ENCODE results near the gene RPS26.
A peak's percentile ranks its signal among the peaks of the same experiment; 100 is the strongest.

Gene RPS26

GRCh38 chr12:56011509-56012090 is 30.1 kb upstream of the RPS26 start:
- H3K27me3 Mint-ChIP-seq (ENCODE audit: low read depth), result peaks cover 3% of the 10 kb centered on the region
- H3K4me1 Mint-ChIP-seq (ENCODE audit: low read depth), result peaks cover 19% of the 10 kb centered on the region
- no peak overlapping the region for H3K27ac Mint-ChIP-seq
- no peaks in the 10 kb centered on the region for H3K9me3 Mint-ChIP-seq
- H3K36me3 Mint-ChIP-seq (ENCODE audit: low read depth), result peaks cover 9% of the 10 kb centered on the region
- H3K4me3 Mint-ChIP-seq, result no peak overlapping the region

GRCh38 chr12:56013482-56013881 is 28.2 kb upstream of the RPS26 start:
- peaks cover 12% of the 10 kb centered on the region for H3K36me3 Mint-ChIP-seq (ENCODE audit: low read depth)
- H3K27ac Mint-ChIP-seq, result no peak overlapping the region
- H3K4me3 Mint-ChIP-seq, result no peak overlapping the region
- H3K27me3 Mint-ChIP-seq (ENCODE audit: low read depth), result peaks cover 3% of the 10 kb centered on the region
- peaks cover 10% of the 10 kb centered on the region for H3K4me1 Mint-ChIP-seq (ENCODE audit: low read depth)
- H3K9me3 Mint-ChIP-seq, result no peaks in the 10 kb centered on the region

- H3K27me3 Mint-ChIP-seq (ENCODE audit: low read depth), result no peaks in the 10 kb centered on the region
- H3K36me3 Mint-ChIP-seq (ENCODE audit: low read depth), result peaks cover 12% of the 10 kb centered on the region
- H3K4me1 Mint-ChIP-seq (ENCODE audit: low read depth), result peaks cover 8% of the 10 kb centered on the region
- no peak overlapping the region for H3K27ac Mint-ChIP-seq
- H3K9me3 Mint-ChIP-seq, result no peaks in the 10 kb centered on the region
- H3K4me3 Mint-ChIP-seq, result no peak overlapping the region
Observed at GRCh38 chr12:56014205-56014604, 27.5 kb upstream of the RPS26 start.

- no peak overlapping the region for H3K27ac Mint-ChIP-seq
- H3K4me1 Mint-ChIP-seq (ENCODE audit: low read depth), result peaks cover 22% of the 10 kb centered on the region
- no peak overlapping the region for H3K4me3 Mint-ChIP-seq
- H3K36me3 Mint-ChIP-seq (ENCODE audit: low read depth), result peaks cover 13% of the 10 kb centered on the region
- no peaks in the 10 kb centered on the region for H3K9me3 Mint-ChIP-seq
- no peaks in the 10 kb centered on the region for H3K27me3 Mint-ChIP-seq (ENCODE audit: low read depth)
Observed at GRCh38 chr12:56017181-56017580, 24.5 kb upstream of the RPS26 start.

GRCh38 chr12:56018356-56018755 is 23.4 kb upstream of the RPS26 start:
- peaks cover 31% of the 10 kb centered on the region for H3K4me1 Mint-ChIP-seq (ENCODE audit: low read depth)
- H3K27me3 Mint-ChIP-seq (ENCODE audit: low read depth), result no peaks in the 10 kb centered on the region
- no peak overlapping the region for H3K4me3 Mint-ChIP-seq
- H3K36me3 Mint-ChIP-seq (ENCODE audit: low read depth), result peaks cover 13% of the 10 kb centered on the region
- no peaks in the 10 kb centered on the region for H3K9me3 Mint-ChIP-seq
- no peak overlapping the region for H3K27ac Mint-ChIP-seq

GRCh38 chr12:56020423-56021184 is 21.1 kb upstream of the RPS26 start, which contains the start of gene IKZF4:
IKZF4 (plus strand) TSS chr12:56021043; CDS start chr12:56021494, 451 bp downstream.
- peaks cover 40% of the 10 kb centered on the region for H3K4me1 Mint-ChIP-seq (ENCODE audit: low read depth)
- H3K4me3 Mint-ChIP-seq, result peak within 1 kb of the TSS; percentile 99
- no peaks in the 10 kb centered on the region for H3K9me3 Mint-ChIP-seq
- H3K27ac Mint-ChIP-seq, result peak within 1 kb of the TSS; percentile 97
- no peaks in the 10 kb centered on the region for H3K27me3 Mint-ChIP-seq (ENCODE audit: low read depth)
- H3K36me3 Mint-ChIP-seq (ENCODE audit: low read depth), result peaks cover 19% of the 10 kb centered on the region

- Mint-ChIP-seq H3K27me3 (ENCODE audit: low read depth) (no peaks in the 10 kb centered on the region), H3K4me3 (peak overlapping the region; percentile 99), H3K36me3 (ENCODE audit: low read depth) (peaks cover 24% of the 10 kb centered on the region), H3K9me3 (no peaks in the 10 kb centered on the region), H3K4me1 (ENCODE audit: low read depth) (peaks cover 38% of the 10 kb centered on the region), H3K27ac (peak overlapping the region; percentile 97)
Observed at GRCh38 chr12:56021889-56022497, 19.7 kb upstream of the RPS26 start.

- H3K27me3 Mint-ChIP-seq (ENCODE audit: low read depth), result no peaks in the 10 kb centered on the region
- peaks cover 48% of the 10 kb centered on the region for H3K4me1 Mint-ChIP-seq (ENCODE audit: low read depth)
- H3K36me3 Mint-ChIP-seq (ENCODE audit: low read depth), result peaks cover 63% of the 10 kb centered on the region
- H3K4me3 Mint-ChIP-seq, result peak overlapping the region; percentile 43
- peak overlapping the region; percentile 77 for H3K27ac Mint-ChIP-seq
- H3K9me3 Mint-ChIP-seq, result no peaks in the 10 kb centered on the region
Observed at GRCh38 chr12:56028511-56029165, 13.1 kb upstream of the RPS26 start.

GRCh38 chr12:56029166-56029519 is 12.6 kb upstream of the RPS26 start:
- peaks cover 61% of the 10 kb centered on the region for H3K36me3 Mint-ChIP-seq (ENCODE audit: low read depth)
- no peak overlapping the region for H3K4me3 Mint-ChIP-seq
- no peaks in the 10 kb centered on the region for H3K9me3 Mint-ChIP-seq
- no peaks in the 10 kb centered on the region for H3K27me3 Mint-ChIP-seq (ENCODE audit: low read depth)
- peak overlapping the region; percentile 77 for H3K27ac Mint-ChIP-seq
- H3K4me1 Mint-ChIP-seq (ENCODE audit: low read depth), result peaks cover 43% of the 10 kb centered on the region

GRCh38 chr12:56029666-56030293 is 11.9 kb upstream of the RPS26 start:
- H3K4me3 Mint-ChIP-seq, result no peak overlapping the region
- H3K4me1 Mint-ChIP-seq (ENCODE audit: low read depth), result peaks cover 49% of the 10 kb centered on the region
- no peaks in the 10 kb centered on the region for H3K27me3 Mint-ChIP-seq (ENCODE audit: low read depth)
- no peaks in the 10 kb centered on the region for H3K9me3 Mint-ChIP-seq
- peaks cover 68% of the 10 kb centered on the region for H3K36me3 Mint-ChIP-seq (ENCODE audit: low read depth)
- peak overlapping the region; percentile 21 for H3K27ac Mint-ChIP-seq

GRCh38 chr12:56031987-56032386 is 9.7 kb upstream of the RPS26 start:
- H3K4me3 Mint-ChIP-seq, result peak overlapping the region; percentile 8
- no peaks in the 10 kb centered on the region for H3K9me3 Mint-ChIP-seq
- peak overlapping the region; percentile 69 for H3K27ac Mint-ChIP-seq
- H3K27me3 Mint-ChIP-seq (ENCODE audit: low read depth), result no peaks in the 10 kb centered on the region
- H3K4me1 Mint-ChIP-seq (ENCODE audit: low read depth), result peaks cover 53% of the 10 kb centered on the region
- peaks cover 74% of the 10 kb centered on the region for H3K36me3 Mint-ChIP-seq (ENCODE audit: low read depth)

GRCh38 chr12:56034586-56035332 is 7.0 kb upstream of the RPS26 start:
- no peaks in the 10 kb centered on the region for H3K27me3 Mint-ChIP-seq (ENCODE audit: low read depth)
- peaks cover 48% of the 10 kb centered on the region for H3K4me1 Mint-ChIP-seq (ENCODE audit: low read depth)
- no peak overlapping the region for H3K4me3 Mint-ChIP-seq
- H3K36me3 Mint-ChIP-seq (ENCODE audit: low read depth), result peaks cover 64% of the 10 kb centered on the region
- H3K9me3 Mint-ChIP-seq, result no peaks in the 10 kb centered on the region
- H3K27ac Mint-ChIP-seq, result peak overlapping the region; percentile 52

- Mint-ChIP-seq H3K4me1 (ENCODE audit: low read depth) (peaks cover 46% of the 10 kb centered on the region), H3K36me3 (ENCODE audit: low read depth) (peaks cover 55% of the 10 kb centered on the region), H3K27ac (peak overlapping the region; percentile 66), H3K4me3 (no peak overlapping the region), H3K9me3 (no peaks in the 10 kb centered on the region), H3K27me3 (ENCODE audit: low read depth) (no peaks in the 10 kb centered on the region)
Observed at GRCh38 chr12:56037161-56037560, 4.6 kb upstream of the RPS26 start.
